PC-9 (cell line): Measurements from ENCODE around the gene MLST8. TPM values are rescaled to one million over a fixed set of nuclear protein-coding genes. Genes with fewer than 3 reads are reported as not detected.
"Not testable (repeated sequence)": the region's sequence is repeated elsewhere in the genome, so short reads cannot be mapped to it uniquely, and the experiment has no call there.

Experiments
- BruUV-seq: library from RNA; stranded (reverse); fragments of 400-500 nt; replicated peaks from 2 replicates; lab custom pipeline; 2021; lab: Mats Ljungman, UMichigan
- CTCF ChIA-PET: fragments of 300-600 bp; sonication (Branson Sonifier 250); formaldehyde crosslinking; loops from one replicate; lab custom pipeline; 2022; ENCODE audit warnings: antibody characterized with exemption; lab: Charles Lee
- POLR2A ChIA-PET: fragments of 300-600 bp; sonication (Branson Sonifier 250); formaldehyde crosslinking; loops from one replicate; lab custom pipeline; 2022; ENCODE audit warnings: antibody characterized with exemption; ENCODE audit not compliant: unreplicated experiment; lab: Charles Lee
- DNase-seq, 2 experiments: peaks; one replicate each; pipeline versions ENCODE4 v3.0.0 to v3.0.0-alpha.2; 2015 to 2022; ENCODE audit warnings: mixed read lengths in 1 of 2
- H2AFZ ChIP-seq: fragments of 200-600 bp; sonication (generic); 2 replicates; pipeline ENCODE4 v1.8.1; 2017; ENCODE audit warnings: antibody characterized with exemption
- H3F3A ChIP-seq: fragments of 200-600 bp; sonication (generic); 2 replicates; pipeline ENCODE4 v1.8.1; 2017; ENCODE audit warnings: antibody characterized with exemption, mild to moderate bottlenecking, low read depth; ENCODE audit not compliant: insufficient read depth
- H3K27ac ChIP-seq: fragments of 200-600 bp; sonication (generic); 2 replicates; pipeline ENCODE4 v1.6.1; 2016; ENCODE audit warnings: mixed run types
- H3K27me3 ChIP-seq: fragments of 200-600 bp; sonication (generic); 2 replicates; pipeline ENCODE4 v1.6.1; 2016; ENCODE audit warnings: low read depth, mixed run types; ENCODE audit not compliant: insufficient read depth
- H3K36me3 ChIP-seq: fragments of 200-600 bp; sonication (generic); 2 replicates; pipeline ENCODE4 v1.6.1; 2016; ENCODE audit warnings: low read depth, mixed run types
- H3K4me1 ChIP-seq: fragments of 200-600 bp; sonication (generic); replicated peaks from 2 replicates; pipeline ENCODE4 v1.6.1; 2016; ENCODE audit warnings: mixed run types; ENCODE audit not compliant: insufficient read depth
- H3K4me2 ChIP-seq: fragments of 200-600 bp; sonication (generic); 2 replicates; pipeline ENCODE4 v1.6.1; 2017; ENCODE audit warnings: mixed run types
- H3K4me3 ChIP-seq: fragments of 200-600 bp; sonication (generic); 2 replicates; pipeline ENCODE4 v1.6.1; 2016; ENCODE audit warnings: mixed run types
- H3K79me2 ChIP-seq: fragments of 200-600 bp; sonication (generic); 2 replicates; pipeline ENCODE4 v1.6.1; 2017; ENCODE audit warnings: low read depth, mixed run types
- H3K9me2 ChIP-seq: fragments of 200-600 bp; sonication (generic); 2 replicates; pipeline ENCODE4 v1.8.1; 2017; ENCODE audit warnings: mild to moderate bottlenecking; ENCODE audit not compliant: insufficient read depth
- H3K9me3 ChIP-seq: fragments of 200-600 bp; sonication (generic); 2 replicates; pipeline ENCODE4 v1.8.1; 2016; ENCODE audit warnings: low read depth; ENCODE audit not compliant: insufficient read depth
- H4K20me1 ChIP-seq: fragments of 200-600 bp; sonication (generic); 2 replicates; pipeline ENCODE4 v1.8.1; 2017; ENCODE audit not compliant: insufficient read depth
- CTCF ChIP-seq: fragments of 200-600 bp; sonication (generic); conservative IDR thresholded peaks from 2 replicates; pipeline ENCODE4 v1.6.1; 2017; ENCODE audit warnings: mixed run types, antibody characterized with exemption, mild to moderate bottlenecking, moderate library complexity
- EZH2 ChIP-seq: fragments of 200-600 bp; sonication (generic); IDR thresholded peaks from 2 replicates; pipeline ENCODE4 v1.8.0; 2017; ENCODE audit warnings: antibody characterized with exemption, low read depth
- intact Hi-C: fragments of 100-400 bp; cut with micrococcal nuclease; formaldehyde crosslinking; loops from one replicate; pipeline ENCODE4 v1.10.0; 2022; ENCODE audit not compliant: unreplicated experiment
- total RNA-seq: library from RNA; stranded (reverse); gene quantifications from 2 replicates; pipeline ENCODE4 v1.2.3, GENCODE V29; 2021

The MLST8 gene
- total RNA-seq, 1 experiment from 2014 or later: 66.3 TPM

- Histone ChIP-seq H3K27me3 (no peaks in the 10 kb centered on the region), H4K20me1 (peaks cover 17% of the 10 kb centered on the region; the same call in 1 of the 2 replicates), H3K79me2 (no peaks in the 10 kb centered on the region), H3F3A (peaks cover 35% of the 10 kb centered on the region), H3K9me2 (no peaks in the 10 kb centered on the region), H3K4me3 (no peak overlapping the region), H3K9me3 (no peaks in the 10 kb centered on the region), H3K4me2 (no peak overlapping the region), H3K4me1 (no peaks in the 10 kb centered on the region), H3K36me3 (no peaks in the 10 kb centered on the region; the same call in 1 of the 2 replicates), H2AFZ (no peak overlapping the region), H3K27ac (no peak overlapping the region)
- intact Hi-C loops: no loop called here
- DNase-seq: no peak
- no TSS peak for BruUV-seq
- TF ChIP-seq CTCF (no peak), EZH2 (no peak)
- ChIA-PET POLR2A (no interaction called here), CTCF (no interaction called here)
Observed at GRCh38 chr16:2237493-2238149, 32.4 kb downstream of the MLST8 start.

GRCh38 chr16:2238150-2238837 lies 33.0 kb downstream of the MLST8 start:
- POLR2A ChIA-PET: interaction anchor here (0.6 kb wide), 1 partner anchor 53 kb away, joined by 5 read pairs; no protein-coding TSS in a partner anchor
- Histone ChIP-seq H4K20me1 (peaks cover 20% of the 10 kb centered on the region), H3K9me3 (no peaks in the 10 kb centered on the region), H2AFZ (no peak overlapping the region), H3K36me3 (no peaks in the 10 kb centered on the region; the same call in none of the 2 replicates), H3K27me3 (no peaks in the 10 kb centered on the region), H3K4me2 (no peak overlapping the region), H3F3A (peaks cover 35% of the 10 kb centered on the region), H3K4me1 (no peaks in the 10 kb centered on the region), H3K27ac (no peak overlapping the region), H3K79me2 (no peaks in the 10 kb centered on the region), H3K4me3 (no peak overlapping the region), H3K9me2 (no peaks in the 10 kb centered on the region)
- no TSS peak for BruUV-seq
- DNase-seq: no peak
- no peak for TF ChIP-seq EZH2
- TF ChIP-seq CTCF: no peak
- intact Hi-C loops: no loop called here
- CTCF ChIA-PET: no interaction called here

GRCh38 chr16:2238838-2239675 lies 33.8 kb downstream of the MLST8 start:
- Histone ChIP-seq H3K9me3 (no peaks in the 10 kb centered on the region), H3K4me2 (no peak overlapping the region), H3F3A (peaks cover 35% of the 10 kb centered on the region), H2AFZ (no peak overlapping the region), H3K4me1 (no peaks in the 10 kb centered on the region), H3K36me3 (no peaks in the 10 kb centered on the region; the same call in none of the 2 replicates), H3K27me3 (no peaks in the 10 kb centered on the region), H3K4me3 (no peak overlapping the region), H3K9me2 (no peaks in the 10 kb centered on the region), H3K27ac (no peak overlapping the region), H3K79me2 (no peaks in the 10 kb centered on the region), H4K20me1 (peaks cover 27% of the 10 kb centered on the region)
- intact Hi-C loops: no loop called here
- TF ChIP-seq EZH2 (no peak), CTCF (no peak)
- ChIA-PET CTCF (no interaction called here), POLR2A (interaction anchor here (0.6 kb wide), 1 partner anchor 54 kb away, joined by 5 read pairs; no protein-coding TSS in a partner anchor)
- no peak for DNase-seq
- BruUV-seq: no TSS peak

GRCh38 chr16:2240331-2240730 lies 35.1 kb downstream of the MLST8 start:
- H3K9me2 ChIP-seq, H3K27me3 ChIP-seq, H3K9me3 ChIP-seq, H3K79me2 ChIP-seq, H3K36me3 ChIP-seq, H2AFZ ChIP-seq, CTCF ChIA-PET, H3K4me2 ChIP-seq, POLR2A ChIA-PET, intact Hi-C loops, H3K4me1 ChIP-seq, DNase-seq, H3K4me3 ChIP-seq, H3K27ac ChIP-seq, BruUV-seq: not testable (repeated sequence)
- peaks cover 34% of the 10 kb centered on the region for H3F3A ChIP-seq
- peaks cover 33% of the 10 kb centered on the region for H4K20me1 ChIP-seq
